Right lung (tissue), 5 donors: Measurements from ENCODE around the gene CAMK2G. TPM values are rescaled to one million over a fixed set of nuclear protein-coding genes. Genes with fewer than 3 reads are reported as not detected.
"Not testable (repeated sequence)": the region's sequence is repeated elsewhere in the genome, so short reads cannot be mapped to it uniquely, and the experiment has no call there.

ENCODE experiments used
- DNase-seq, 2 donors: peaks; one replicate each; pipeline ENCODE4 v3.0.0-alpha.2; 2013
- polyA plus RNA-seq, 5 donors: library from polyadenylated mRNA; unstranded; fragments of 120-200 nt; gene quantifications; one replicate each; pipeline versions ENCODE4 v1.2.1 to v1.2.3, GENCODE V29; 2013; ENCODE audit warnings: inconsistent platforms in 1 of 5, low replicate concordance in 1 of 5; ENCODE audit not compliant: insufficient read length in 5 of 5, insufficient read depth in 1 of 5

CAMK2G gene
- polyA plus RNA-seq, 5 donors, result 30.7 to 41.4 (median 34.7) TPM

DNA sequence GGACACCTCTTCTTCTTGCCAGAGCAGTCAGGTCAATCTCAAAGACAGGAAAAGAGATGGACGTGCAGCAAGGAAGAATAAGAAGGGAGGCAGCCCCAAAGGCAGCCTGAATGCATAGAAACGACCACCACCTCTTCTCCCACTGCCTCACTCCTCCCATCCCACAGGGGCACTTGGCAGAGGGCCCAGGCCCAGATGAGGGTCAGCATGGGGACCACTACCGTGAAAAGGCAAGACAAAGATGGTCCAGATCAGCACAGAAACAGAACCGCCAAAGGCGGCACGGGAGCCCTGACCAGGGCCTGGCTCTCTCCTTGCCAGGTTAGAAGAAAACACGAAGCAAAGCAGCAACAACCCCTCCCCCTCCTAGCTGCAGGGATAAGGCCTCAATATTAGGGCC, 61.0 kb downstream of the CAMK2G start:
- no peak for DNase-seq

GRCh38 chr10:73812657-73813056, 61.7 kb downstream of the CAMK2G start:
- no peak for DNase-seq

GRCh38 chr10:73810735-73811465, 63.5 kb downstream of the CAMK2G start:
- peak in 1 of 2 donors; percentile 18 for DNase-seq

DNA sequence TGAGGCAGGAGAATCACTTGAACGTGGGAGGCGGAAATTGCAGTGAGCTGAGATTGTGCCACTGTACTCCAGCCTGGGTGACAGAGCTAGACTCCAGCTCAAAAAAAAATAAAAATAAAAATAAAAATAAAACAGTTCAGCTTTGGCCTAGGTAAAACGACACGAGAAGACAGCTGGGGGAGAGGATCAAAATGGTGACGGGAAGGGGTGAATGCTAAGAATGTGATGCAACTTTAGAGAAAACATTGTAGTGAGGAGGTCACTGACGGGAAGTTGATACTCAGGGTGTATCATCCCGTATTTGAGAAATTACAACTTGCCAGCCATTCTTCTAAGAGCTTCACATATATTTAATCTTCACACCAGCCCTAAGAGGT, 64.0 kb downstream of the CAMK2G start:
- DNase-seq, result no peak

DNA sequence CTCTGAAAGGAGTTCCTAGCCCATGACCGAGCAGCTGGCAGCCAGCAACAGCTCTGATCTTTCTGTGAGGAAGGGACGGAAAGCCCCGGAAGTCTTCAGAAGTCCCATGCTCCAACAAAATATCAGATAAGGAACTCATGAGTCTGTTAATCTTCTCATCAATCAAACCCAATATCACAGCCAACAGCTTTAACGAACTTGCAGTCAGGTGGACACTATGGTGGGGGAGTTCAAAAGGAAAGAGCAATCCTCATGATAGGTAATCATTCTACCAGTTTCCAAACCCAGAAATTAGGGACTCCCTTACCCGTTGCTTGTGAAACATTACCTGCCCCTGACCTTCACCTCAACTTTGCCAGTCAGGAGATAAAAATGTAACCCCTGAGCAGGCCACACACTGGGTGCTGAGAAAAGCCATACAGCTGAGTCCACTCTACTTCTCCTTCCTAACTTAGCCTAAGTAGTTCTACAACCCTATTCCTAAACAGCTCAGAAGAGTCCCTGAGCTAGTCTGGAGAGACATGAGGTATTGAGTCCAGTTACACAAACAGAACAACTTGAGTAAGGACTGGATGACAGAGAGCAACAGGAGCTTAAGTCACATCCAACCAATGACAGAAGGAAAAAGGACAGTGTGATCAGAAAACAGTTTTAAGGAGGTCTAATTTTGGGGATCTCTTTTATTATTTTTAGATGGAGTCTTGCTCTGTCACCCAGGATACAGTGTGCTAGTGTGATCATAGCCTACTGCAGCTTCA, 65.1 kb downstream of the CAMK2G start:
- DNase-seq, result no peak

- no peak for DNase-seq
These were observed 66.1 kb downstream of the CAMK2G start for GRCh38 chr10:73808021-73808815.

GRCh38 chr10:73807471-73807870, 66.9 kb downstream of the CAMK2G start:
- no peak for DNase-seq

DNA sequence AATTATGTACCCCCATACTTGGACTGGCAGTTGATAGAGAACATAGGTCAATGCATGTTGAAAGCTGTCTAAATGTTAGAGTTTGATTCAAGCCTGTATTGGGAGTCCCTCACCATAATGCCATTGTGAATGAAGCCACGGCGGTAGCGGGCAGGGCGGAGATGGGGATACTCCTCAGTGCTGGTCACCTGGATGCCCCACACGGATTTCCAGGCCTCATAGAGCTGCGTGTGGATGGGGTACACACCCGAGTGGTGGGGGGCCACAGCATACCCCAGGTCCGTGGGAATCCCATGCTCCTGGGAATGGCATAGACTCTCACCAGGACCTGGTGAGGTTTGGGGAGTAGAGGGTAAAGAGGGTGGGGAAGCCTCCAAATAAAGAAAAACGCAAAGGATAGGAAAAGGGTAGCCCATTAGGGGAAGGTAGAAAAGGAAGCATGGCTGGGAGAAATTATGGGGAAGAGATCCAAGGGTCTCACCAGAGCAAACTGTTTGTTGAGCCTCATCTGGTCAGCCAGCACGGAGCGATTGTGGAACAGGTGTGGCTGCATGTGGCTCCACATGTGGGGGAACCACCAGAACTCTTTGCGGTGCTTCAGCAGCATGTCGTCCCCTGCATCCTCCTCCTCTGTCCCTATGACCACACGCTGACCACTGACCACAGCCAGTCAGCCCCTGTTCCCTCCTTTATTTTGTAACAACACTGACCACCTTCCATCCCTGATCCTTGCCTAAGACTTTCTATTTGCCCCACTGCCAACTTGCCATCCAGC, 68.0 kb downstream of the CAMK2G start:
- no peak for DNase-seq

DNA sequence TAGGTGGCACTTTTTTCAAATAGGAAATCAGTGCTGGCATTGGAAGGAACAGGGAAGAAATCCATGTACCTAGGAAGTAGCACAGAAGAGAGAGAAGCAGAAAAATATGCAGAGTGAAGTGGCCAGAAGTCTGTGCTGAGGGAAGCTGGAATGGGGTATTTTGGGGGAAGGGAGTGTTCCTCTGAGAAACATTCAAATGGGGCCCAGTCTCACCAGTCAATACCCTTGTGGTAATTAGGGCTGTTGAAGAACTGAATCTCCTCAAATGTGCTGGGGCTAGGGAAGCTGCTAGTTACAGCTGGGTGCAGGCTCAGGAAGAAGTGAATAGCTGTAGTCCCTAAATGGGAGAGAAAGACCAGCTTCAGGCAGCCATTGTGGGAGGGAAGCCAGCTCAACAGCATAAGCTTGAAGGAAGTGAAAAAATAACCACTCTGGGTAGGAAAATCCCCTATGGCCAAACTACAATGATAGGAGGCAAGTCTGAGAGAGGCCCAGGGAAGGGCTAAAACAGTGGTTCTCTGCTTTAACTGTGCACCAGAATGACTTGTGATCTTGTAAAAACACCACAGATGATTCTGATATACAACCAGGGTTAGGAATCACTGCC, 70.6 kb downstream of the CAMK2G start:
- no peak for DNase-seq

DNA sequence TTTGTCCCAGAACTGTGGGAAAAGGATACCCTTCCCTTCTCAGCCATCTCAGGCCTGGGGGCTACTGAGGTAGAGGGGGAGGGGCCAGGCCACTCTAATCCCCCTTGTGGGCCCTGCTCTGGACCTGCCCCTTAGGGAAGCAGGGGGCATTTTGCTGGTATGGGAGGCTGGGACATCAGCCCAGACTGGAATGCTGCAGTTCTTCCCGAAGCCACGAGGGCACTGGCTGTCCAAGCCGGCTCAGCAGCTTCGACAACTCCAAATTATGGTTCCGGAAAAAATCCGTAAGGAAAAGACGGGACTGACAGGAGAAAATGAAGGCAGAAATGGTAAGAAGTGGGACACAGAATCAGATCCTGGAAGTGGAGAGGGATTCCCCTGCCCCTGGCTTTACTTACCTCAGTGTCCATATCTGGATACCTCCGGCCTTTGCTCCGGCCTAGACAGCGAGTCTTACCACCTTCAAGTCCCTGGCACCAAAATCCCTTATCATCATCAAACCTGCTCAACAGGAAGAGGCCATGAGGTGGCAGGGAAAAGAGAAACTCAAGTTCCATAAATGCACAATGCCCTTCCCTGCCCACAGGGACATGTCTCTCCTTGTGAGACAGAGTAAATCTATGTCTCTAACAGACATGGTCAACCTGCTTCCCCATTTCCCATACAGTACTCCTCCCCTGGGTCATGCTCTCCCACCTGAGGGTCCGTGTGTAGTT, 71.9 kb downstream of the CAMK2G start:
- no peak for DNase-seq

- DNase-seq, result no peak
These were observed 73.1 kb downstream of the CAMK2G start for GRCh38 chr10:73801253-73801590.

DNA sequence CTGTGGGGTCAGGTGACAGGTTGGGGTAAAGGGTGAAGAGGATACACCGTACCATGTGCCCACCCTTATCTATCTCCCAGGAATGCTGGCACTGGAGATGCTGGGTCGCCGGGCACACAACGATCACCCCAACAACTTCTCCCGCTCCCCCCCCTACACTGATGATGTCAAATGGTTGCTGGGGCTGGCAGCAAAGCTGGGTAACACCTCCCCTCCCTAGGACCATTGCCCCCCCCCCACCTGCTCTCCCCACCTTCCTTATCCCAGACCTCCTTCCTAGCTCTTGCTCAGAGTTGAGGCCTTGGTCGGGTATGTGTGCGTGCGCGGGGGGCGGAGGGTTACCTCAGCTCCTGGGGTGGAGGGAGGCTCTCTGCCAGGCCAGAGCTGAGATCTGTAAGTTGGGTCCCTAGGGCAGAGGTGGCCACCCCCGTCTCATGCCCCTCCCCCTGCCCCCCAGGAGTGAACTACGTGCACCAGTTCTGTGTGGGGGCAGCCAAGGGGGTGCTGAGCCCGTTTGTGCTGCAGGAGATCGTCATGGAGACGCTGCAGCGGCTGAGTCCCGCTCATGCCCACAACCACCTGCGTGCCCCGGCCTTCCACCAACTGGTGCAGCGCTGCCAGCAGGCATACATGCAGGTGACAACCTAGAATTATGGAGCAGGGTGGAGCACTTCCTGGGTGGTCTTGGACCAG, 73.6 kb downstream of the CAMK2G start:
- DNase-seq, result no peak

DNA sequence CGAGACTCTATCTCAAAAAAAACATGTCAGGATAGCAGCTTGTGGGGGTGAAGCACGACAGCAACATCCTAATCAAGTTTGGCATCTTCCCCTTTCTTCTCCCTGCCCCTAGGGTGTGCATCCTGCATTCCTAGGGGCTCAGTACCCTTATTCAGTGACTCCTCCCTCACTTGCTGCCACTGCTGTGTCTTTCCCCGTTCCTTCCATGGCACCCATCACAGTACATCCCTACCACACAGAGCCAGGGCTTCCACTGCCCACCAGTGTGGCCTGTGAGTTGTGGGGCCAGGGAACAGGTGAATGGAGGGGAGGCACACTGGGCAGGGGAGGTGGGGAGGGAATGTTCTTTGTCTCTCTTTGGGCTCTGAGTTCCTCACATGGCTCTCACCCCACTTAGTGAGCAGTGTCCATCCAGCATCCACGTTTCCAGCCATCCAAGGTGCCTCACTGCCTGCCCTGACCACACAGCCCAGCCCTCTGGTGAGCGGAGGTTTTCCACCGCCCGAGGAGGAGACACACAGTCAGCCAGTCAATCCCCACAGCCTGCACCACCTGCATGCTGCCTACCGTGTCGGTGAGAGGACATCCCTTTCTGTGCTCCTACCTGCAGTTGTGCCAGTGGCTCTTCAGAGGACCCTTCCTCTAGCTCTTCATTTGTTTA, 74.3 kb downstream of the CAMK2G start:
- DNase-seq, result no peak

GRCh38 chr10:73798927-73799560, 75.3 kb downstream of the CAMK2G start:
- no peak for DNase-seq

DNA sequence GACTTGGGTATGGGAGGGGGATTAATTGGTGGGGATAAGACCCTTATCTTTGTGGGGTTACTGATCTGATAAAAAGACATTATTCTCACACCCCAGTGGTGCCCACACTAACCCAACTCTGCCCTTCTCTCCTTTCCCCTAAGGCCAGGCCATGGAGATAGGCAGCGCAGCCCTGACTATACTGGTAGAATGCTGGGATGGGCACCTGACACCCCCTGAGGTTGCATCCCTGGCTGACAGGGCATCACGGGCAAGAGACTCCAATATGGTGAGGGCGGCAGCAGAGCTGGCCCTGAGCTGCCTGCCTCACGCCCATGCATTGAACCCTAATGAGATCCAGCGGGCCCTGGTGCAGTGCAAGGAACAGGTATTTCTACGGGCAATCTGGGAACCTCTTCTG, 76.3 kb downstream of the CAMK2G start:
- DNase-seq, result no peak

- no peak for DNase-seq
These were observed 76.9 kb downstream of the CAMK2G start for GRCh38 chr10:73797324-73798025.

GRCh38 chr10:73796766-73797165, 77.6 kb downstream of the CAMK2G start:
- no peak for DNase-seq

- DNase-seq, result not testable (repeated sequence)
These were observed 78.3 kb downstream of the CAMK2G start for GRCh38 chr10:73796035-73796434.
